ENCODE measurements around the gene ARMC12.

ARMC12 gene

DNA sequence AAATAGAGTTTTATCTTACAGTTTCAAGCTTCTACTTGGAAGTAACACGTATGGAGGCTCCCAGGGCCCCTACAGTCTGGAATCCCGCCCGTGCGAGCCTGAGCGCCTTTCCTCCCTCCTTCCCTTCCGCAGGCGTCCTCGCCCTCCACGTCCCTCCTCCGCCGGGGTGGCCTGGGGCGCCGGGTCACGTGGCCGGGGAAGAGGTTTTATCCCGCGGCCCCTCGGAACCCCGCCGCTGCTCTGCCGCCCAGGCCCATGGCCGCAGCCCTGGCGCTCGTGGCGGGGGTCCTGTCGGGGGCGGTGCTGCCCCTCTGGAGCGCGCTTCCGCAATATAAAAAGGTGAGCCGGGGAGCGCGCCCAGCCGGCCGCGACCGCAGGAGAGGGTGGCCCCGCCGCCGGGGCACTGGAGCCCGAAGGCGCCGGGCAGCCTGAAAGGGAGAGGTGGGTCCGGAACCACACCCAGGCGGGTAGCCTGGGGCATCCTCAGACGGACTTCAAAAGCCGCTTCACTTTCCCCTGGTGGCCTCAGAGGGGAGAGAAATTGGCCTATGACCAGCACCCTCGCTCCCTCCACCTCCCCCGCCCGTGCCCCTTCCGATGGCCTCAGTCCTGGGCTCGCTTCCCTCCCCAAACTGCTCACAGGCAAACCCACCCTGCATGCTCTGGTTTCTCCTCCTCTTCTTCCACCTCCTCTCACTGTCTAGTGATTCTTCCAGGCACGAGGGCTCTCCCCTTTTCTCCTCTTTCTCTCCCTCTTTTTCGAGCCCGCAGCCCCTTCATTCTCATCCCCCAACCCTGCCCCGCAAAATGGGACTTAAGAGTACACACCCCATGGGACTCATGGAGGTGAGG, 39.8 kb downstream of the ARMC12 start, which contains the start of gene CLPSL2:
Gene CLPSL2, plus strand, starts transcription at position 235 of the 852 bp plus-strand sequence. Its CDS starts 21 bp downstream, at position 256.
- TF ChIP-seq, protein P1, sequence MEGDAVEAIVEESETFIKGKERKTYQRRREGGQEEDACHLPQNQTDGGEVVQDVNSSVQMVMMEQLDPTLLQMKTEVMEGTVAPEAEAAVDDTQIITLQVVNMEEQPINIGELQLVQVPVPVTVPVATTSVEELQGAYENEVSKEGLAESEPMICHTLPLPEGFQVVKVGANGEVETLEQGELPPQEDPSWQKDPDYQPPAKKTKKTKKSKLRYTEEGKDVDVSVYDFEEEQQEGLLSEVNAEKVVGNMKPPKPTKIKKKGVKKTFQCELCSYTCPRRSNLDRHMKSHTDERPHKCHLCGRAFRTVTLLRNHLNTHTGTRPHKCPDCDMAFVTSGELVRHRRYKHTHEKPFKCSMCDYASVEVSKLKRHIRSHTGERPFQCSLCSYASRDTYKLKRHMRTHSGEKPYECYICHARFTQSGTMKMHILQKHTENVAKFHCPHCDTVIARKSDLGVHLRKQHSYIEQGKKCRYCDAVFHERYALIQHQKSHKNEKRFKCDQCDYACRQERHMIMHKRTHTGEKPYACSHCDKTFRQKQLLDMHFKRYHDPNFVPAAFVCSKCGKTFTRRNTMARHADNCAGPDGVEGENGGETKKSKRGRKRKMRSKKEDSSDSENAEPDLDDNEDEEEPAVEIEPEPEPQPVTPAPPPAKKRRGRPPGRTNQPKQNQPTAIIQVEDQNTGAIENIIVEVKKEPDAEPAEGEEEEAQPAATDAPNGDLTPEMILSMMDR (conservative IDR thresholded peaks at IDR 0.05; ENCODE audit: low read length) = no peak
- H3K4me3 ChIP-seq (ENCODE audit: low read length) = peak within 1 kb of the TSS; percentile 20
- no peak for DNase-seq (ENCODE audit: low read depth)

DNA sequence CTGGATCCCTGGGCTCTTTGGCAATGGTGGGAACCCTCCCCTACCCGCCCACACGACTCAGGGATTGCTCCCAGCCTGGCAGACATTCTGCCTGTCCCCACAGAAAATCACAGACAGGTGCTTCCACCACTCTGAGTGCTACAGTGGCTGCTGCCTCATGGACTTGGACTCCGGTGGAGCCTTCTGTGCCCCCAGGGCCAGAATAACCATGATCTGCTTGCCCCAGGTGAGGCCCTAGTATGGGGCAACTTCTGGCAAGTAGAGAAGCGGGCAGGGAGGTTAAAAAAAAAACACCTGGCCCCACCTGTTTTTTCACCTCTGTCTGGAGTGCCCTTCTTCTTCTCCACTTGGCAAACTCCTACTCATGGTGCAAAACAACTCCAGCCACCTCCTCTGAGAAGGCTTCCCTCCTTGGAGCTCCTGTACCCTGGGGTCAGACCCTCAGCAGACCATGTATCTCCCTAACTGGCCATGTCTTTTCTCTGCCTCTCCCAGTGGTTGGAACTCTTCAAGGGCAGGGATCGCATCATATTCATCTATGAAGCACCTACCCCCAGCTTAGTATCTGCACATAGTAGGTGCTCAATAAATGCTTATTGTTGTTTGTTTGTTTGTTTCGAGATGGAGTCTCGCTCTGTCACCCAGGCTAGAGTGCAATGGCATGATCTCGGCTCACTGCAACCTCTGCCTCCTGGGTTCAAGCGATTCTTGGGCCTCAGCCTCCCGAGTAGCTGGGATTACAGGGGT, 40.7 kb downstream of the ARMC12 start:
- no peak overlapping the region for H3K4me3 ChIP-seq (ENCODE audit: low read length)
- TF ChIP-seq, protein P1 (conservative IDR thresholded peaks at IDR 0.05; ENCODE audit: low read length) = no peak
- no peak for DNase-seq (ENCODE audit: low read depth)

DNA sequence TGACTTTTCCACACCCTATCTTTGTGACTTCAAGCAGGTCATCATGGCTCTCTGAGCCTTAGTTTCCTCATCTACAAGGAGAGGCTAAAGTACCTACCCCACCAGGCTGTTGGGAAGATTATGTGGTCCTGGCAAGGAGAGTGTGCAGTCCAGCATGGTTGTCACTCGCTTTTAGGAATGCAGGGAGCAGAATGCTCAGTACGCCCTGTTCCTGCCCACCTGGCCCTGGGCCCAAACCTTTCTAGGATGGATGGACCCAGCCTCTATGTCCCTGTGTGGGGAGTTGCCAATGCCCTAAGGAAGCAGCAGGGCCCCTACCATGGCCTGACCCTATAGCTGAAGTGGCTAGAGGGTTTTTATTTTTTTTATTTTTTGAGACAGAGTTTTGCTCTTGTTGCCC, 41.6 kb downstream of the ARMC12 start:
- TF ChIP-seq, protein P1 (conservative IDR thresholded peaks at IDR 0.05; ENCODE audit: low read length) = no peak
- no peak for DNase-seq (ENCODE audit: low read depth)
- no peak overlapping the region for H3K4me3 ChIP-seq (ENCODE audit: low read length)

DNA sequence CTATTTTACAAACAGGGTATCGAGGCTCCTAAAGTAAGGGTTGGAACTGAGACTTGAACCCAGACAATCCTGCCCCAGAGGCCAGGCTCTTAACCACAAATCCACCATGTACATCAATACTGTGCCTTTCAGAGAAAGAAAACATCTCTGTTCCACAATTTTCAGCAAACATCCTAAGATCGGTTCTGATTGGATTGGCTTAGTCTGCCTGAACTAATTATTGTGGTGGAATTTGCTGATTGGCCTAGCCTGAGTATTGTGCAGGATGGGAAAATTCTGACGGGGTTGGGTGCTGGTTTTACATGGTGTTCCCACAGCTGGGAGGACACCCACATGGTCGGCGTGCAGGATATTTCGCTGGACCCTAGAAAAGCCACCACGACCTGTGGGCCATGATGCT, 43.9 kb downstream of the ARMC12 start, which contains the start of gene CLPSL1:
Gene CLPSL1, plus strand, starts transcription at position 301 of the 400 bp plus-strand sequence. Its CDS starts 92 bp downstream, at position 393.
- H3K4me3 ChIP-seq (ENCODE audit: low read length) = no peak within 1 kb of the TSS
- TF ChIP-seq, protein P1 (conservative IDR thresholded peaks at IDR 0.05; ENCODE audit: low read length) = no peak
- no peak for DNase-seq (ENCODE audit: low read depth)

DNA sequence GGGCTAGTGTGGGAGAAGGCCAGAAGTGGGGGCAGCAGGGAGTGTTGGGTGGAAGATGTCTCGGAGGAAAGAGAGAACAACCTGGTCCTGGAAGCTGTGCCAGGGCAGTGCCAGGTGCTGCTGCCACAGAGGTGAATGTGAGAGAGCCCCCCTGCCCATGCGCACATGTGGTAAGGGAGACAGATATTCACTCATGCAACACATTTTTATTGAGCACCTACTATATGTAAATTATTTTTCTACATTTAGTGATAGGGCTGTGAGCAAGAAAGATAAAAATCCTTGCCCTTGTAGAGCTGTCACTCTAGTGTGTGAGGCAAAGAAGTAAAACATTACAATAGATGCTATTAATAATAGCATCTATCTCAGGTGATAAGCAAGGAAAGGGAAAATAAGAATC, 44.5 kb downstream of the ARMC12 start:
- TF ChIP-seq, protein P1 (conservative IDR thresholded peaks at IDR 0.05; ENCODE audit: low read length) = no peak
- no peak for DNase-seq (ENCODE audit: low read depth)
- H3K4me3 ChIP-seq (ENCODE audit: low read length) = no peak overlapping the region

DNA sequence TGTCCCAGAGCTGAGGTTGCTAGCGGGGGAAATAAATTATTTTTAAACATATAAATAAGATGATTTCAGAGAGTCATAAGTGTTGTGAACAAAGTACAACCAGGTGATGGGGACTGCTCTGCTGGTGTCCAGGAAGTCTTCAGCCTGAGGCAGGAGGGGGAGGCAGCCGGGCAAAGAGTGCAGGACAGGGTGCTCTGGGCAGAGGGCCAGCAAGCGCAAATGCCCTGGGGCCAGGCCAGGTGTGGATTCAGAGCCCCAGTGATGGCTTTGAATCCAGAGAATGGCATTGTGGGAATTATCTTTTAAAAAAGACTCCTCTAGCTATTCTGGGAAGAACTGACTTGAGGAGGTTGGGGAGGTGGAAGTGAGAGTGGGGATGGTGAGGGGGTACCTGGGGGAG, 45.6 kb downstream of the ARMC12 start:
- TF ChIP-seq, protein P1 (conservative IDR thresholded peaks at IDR 0.05; ENCODE audit: low read length) = no peak
- H3K4me3 ChIP-seq (ENCODE audit: low read length) = no peak overlapping the region
- DNase-seq (ENCODE audit: low read depth) = no peak
